HG03095 (cell line): ENCODE results near the gene LRRTM4.

Source experiments
- ATAC-seq: cut with Tn5 transposase; IDR thresholded peaks from one replicate; pipeline ENCODE4 v1.9.1; 2021; ENCODE audit warnings: moderate library complexity; ENCODE audit not compliant: unreplicated experiment

The LRRTM4 gene

GRCh38 chr2:77479395-77479794 lies 42.8 kb downstream of the LRRTM4 start:
- ATAC-seq, result no peak

- ATAC-seq, result no peak
Measured at GRCh38 chr2:77470096-77470495, 52.1 kb downstream of the LRRTM4 start.

- no peak for ATAC-seq
Measured at GRCh38 chr2:77469106-77469505, 53.1 kb downstream of the LRRTM4 start.

- ATAC-seq, result no peak
Measured at GRCh38 chr2:77459840-77460239, 62.3 kb downstream of the LRRTM4 start.

- no peak for ATAC-seq
Measured at GRCh38 chr2:77458216-77458615, 64.0 kb downstream of the LRRTM4 start.

GRCh38 chr2:77457665-77458064 lies 64.5 kb downstream of the LRRTM4 start:
- no peak for ATAC-seq

GRCh38 chr2:77443076-77443475 lies 79.1 kb downstream of the LRRTM4 start:
- no peak for ATAC-seq

GRCh38 chr2:77434880-77435279 lies 87.3 kb downstream of the LRRTM4 start:
- no peak for ATAC-seq

GRCh38 chr2:77428946-77429345 lies 93.2 kb downstream of the LRRTM4 start:
- no peak for ATAC-seq

GRCh38 chr2:77421971-77422370 lies 100.2 kb downstream of the LRRTM4 start:
- ATAC-seq, result no peak

GRCh38 chr2:77418537-77418936 lies 103.6 kb downstream of the LRRTM4 start:
- ATAC-seq, result no peak

- ATAC-seq, result no peak
Measured at GRCh38 chr2:77404189-77404588, 118.0 kb downstream of the LRRTM4 start.

GRCh38 chr2:77398970-77399600 lies 123.1 kb downstream of the LRRTM4 start:
- no peak for ATAC-seq

GRCh38 chr2:77397763-77398162 lies 124.4 kb downstream of the LRRTM4 start:
- no peak for ATAC-seq

- ATAC-seq, result no peak
Measured at GRCh38 chr2:77395011-77395410, 127.2 kb downstream of the LRRTM4 start.

- ATAC-seq, result no peak
Measured at GRCh38 chr2:77391119-77391518, 131.1 kb downstream of the LRRTM4 start.

- no peak for ATAC-seq
Measured at GRCh38 chr2:77387324-77387723, 134.9 kb downstream of the LRRTM4 start.

GRCh38 chr2:77372636-77373035 lies 149.5 kb downstream of the LRRTM4 start:
- no peak for ATAC-seq

GRCh38 chr2:77370511-77370910 lies 151.7 kb downstream of the LRRTM4 start:
- no peak for ATAC-seq

GRCh38 chr2:77363277-77363676 lies 158.9 kb downstream of the LRRTM4 start:
- ATAC-seq, result no peak

- no peak for ATAC-seq
Measured at GRCh38 chr2:77348821-77349220, 173.4 kb downstream of the LRRTM4 start.

- ATAC-seq, result no peak
Measured at GRCh38 chr2:77336013-77336412, 186.2 kb downstream of the LRRTM4 start.
